ENCODE measurements around the gene LCN2. TPM values are rescaled to one million over a fixed set of nuclear protein-coding genes. Genes with fewer than 3 reads are reported as not detected.

LCN2 gene
- total RNA-seq, 1 donor from 2014 or later = not detected

GRCh38 chr9:128150594-128151308 is 1.5 kb downstream of the LCN2 start:
- no peak for DNase-seq

- no peak for DNase-seq
These were observed 2.3 kb downstream of the LCN2 start for GRCh38 chr9:128151309-128152132.

- DNase-seq = no peak
These were observed 3.1 kb downstream of the LCN2 start for GRCh38 chr9:128152133-128153059.

GRCh38 chr9:128153060-128153946 is 4.0 kb downstream of the LCN2 start:
- DNase-seq = no peak

GRCh38 chr9:128153947-128154695 is 4.9 kb downstream of the LCN2 start:
- no peak for DNase-seq

- no peak for DNase-seq
These were observed 6.7 kb downstream of the LCN2 start for GRCh38 chr9:128155736-128156500.

GRCh38 chr9:128159522-128159783 is 10.2 kb downstream of the LCN2 start:
- no peak for DNase-seq

- DNase-seq = peak; percentile 95
These were observed 10.7 kb downstream of the LCN2 start, which contains the start of gene BBLN for GRCh38 chr9:128159784-128160602. TSS of gene BBLN (plus strand) at chr9:128160265. CDS start at chr9:128160408, 143 bp downstream.

- peak; percentile 29 for DNase-seq
These were observed 11.3 kb downstream of the LCN2 start for GRCh38 chr9:128160603-128160987.

- DNase-seq = no peak
These were observed 12.1 kb downstream of the LCN2 start for GRCh38 chr9:128161215-128161902.

GRCh38 chr9:128162215-128163026 is 13.2 kb downstream of the LCN2 start:
- peak; percentile 72 for DNase-seq

GRCh38 chr9:128163027-128163515 is 13.8 kb downstream of the LCN2 start:
- no peak for DNase-seq

GRCh38 chr9:128163523-128164306 is 14.5 kb downstream of the LCN2 start:
- no peak for DNase-seq

GRCh38 chr9:128164307-128164885 is 15.1 kb downstream of the LCN2 start:
- DNase-seq = no peak

GRCh38 chr9:128166169-128166568 is 16.9 kb downstream of the LCN2 start:
- no peak for DNase-seq

- DNase-seq = no peak
These were observed 18.0 kb downstream of the LCN2 start for GRCh38 chr9:128167209-128167608.

All from occipital lobe (tissue), 2 donors.